RWPE2 (cell line): ENCODE results near the gene BCL2L11.

ENCODE experiments used
- ATAC-seq: fragments of 200-7000 bp; cut with Tn5 transposase; 3 replicates; pipeline ENCODE4 v1.9.1; 2021; ENCODE audit warnings: low read depth
- DNase-seq: peaks from one replicate; pipeline ENCODE4 v3.0.0-alpha.2; 2020; ENCODE audit warnings: low spot score
- H3K27ac ChIP-seq: fragments of 450-650 bp; 2 replicates; pipeline ENCODE4 v1.5.1; 2017; ENCODE audit warnings: mild to moderate bottlenecking; ENCODE audit not compliant: poor library complexity, severe bottlenecking
- H3K27me3 ChIP-seq: fragments of 250-450 bp; sonication (Bioruptor Pico); 2 replicates; pipeline ENCODE4 v1.5.1; 2021; ENCODE audit warnings: mild to moderate bottlenecking, moderate library complexity; ENCODE audit not compliant: insufficient read depth, poor library complexity, severe bottlenecking
- H3K36me3 ChIP-seq: fragments of 250-450 bp; sonication (Bioruptor Pico); 2 replicates; pipeline ENCODE4 v1.5.1; 2020; ENCODE audit warnings: low read depth, mild to moderate bottlenecking, moderate library complexity
- H3K4me1 ChIP-seq: fragments of 250-450 bp; sonication (Bioruptor Pico); 2 replicates; pipeline ENCODE4 v1.5.1; 2021; ENCODE audit warnings: mild to moderate bottlenecking, moderate library complexity; ENCODE audit not compliant: insufficient read depth, poor library complexity, severe bottlenecking
- H3K4me3 ChIP-seq: fragments of 250-450 bp; sonication (Bioruptor Pico); 2 replicates; pipeline ENCODE4 v1.5.1; 2021; ENCODE audit warnings: mild to moderate bottlenecking, moderate library complexity; ENCODE audit not compliant: severe bottlenecking
- H3K9me3 ChIP-seq: fragments of 250-450 bp; sonication (Bioruptor Pico); 2 replicates; pipeline ENCODE4 v1.5.1; 2021; ENCODE audit warnings: mild to moderate bottlenecking, moderate library complexity; ENCODE audit not compliant: severe bottlenecking
- CTCF ChIP-seq: fragments of 450-650 bp; IDR thresholded peaks from one replicate; pipeline ENCODE4 v1.5.1; 2017; ENCODE audit warnings: mild to moderate bottlenecking, moderate library complexity; ENCODE audit not compliant: poor library complexity, severe bottlenecking

The BCL2L11 gene

GRCh38 chr2:111186933-111187332 lies 66.2 kb downstream of the BCL2L11 start:
- Histone ChIP-seq H3K36me3 (no peaks in the 10 kb centered on the region), H3K27me3 (no peaks in the 10 kb centered on the region)
- no peak for ATAC-seq

GRCh38 chr2:111188681-111189080 lies 68.0 kb downstream of the BCL2L11 start:
- Histone ChIP-seq H3K27me3 (no peaks in the 10 kb centered on the region), H3K27ac (no peak overlapping the region), H3K36me3 (no peaks in the 10 kb centered on the region), H3K4me1 (no peaks in the 10 kb centered on the region), H3K9me3 (no peaks in the 10 kb centered on the region), H3K4me3 (no peak overlapping the region)
- DNase-seq (no peak), ATAC-seq (no peak)
- TF ChIP-seq CTCF: no peak

More at GRCh38 chr2:111186933-111187332, 66.2 kb downstream of the BCL2L11 start:
- no peak overlapping the region for H3K4me3 ChIP-seq
- no peak overlapping the region for H3K27ac ChIP-seq
- H3K4me1 ChIP-seq: no peaks in the 10 kb centered on the region
- H3K9me3 ChIP-seq: no peaks in the 10 kb centered on the region
- DNase-seq: no peak
- no peak for TF ChIP-seq CTCF

- no peak for TF ChIP-seq CTCF
- no peak overlapping the region for H3K4me3 ChIP-seq
- H3K36me3 ChIP-seq: no peaks in the 10 kb centered on the region
- no peak overlapping the region for H3K27ac ChIP-seq
- no peaks in the 10 kb centered on the region for H3K4me1 ChIP-seq
- H3K9me3 ChIP-seq: no peaks in the 10 kb centered on the region
- ATAC-seq: no peak
- H3K27me3 ChIP-seq: no peaks in the 10 kb centered on the region
- DNase-seq: no peak
These were observed 68.4 kb downstream of the BCL2L11 start for GRCh38 chr2:111189106-111189505.

- Histone ChIP-seq H3K36me3 (no peaks in the 10 kb centered on the region), H3K9me3 (no peaks in the 10 kb centered on the region), H3K27ac (no peak overlapping the region), H3K4me1 (no peaks in the 10 kb centered on the region), H3K27me3 (no peaks in the 10 kb centered on the region), H3K4me3 (no peak overlapping the region)
- ATAC-seq (no peak), DNase-seq (no peak)
- no peak for TF ChIP-seq CTCF
These were observed 70.3 kb downstream of the BCL2L11 start for GRCh38 chr2:111190816-111191540.

GRCh38 chr2:111191877-111192276 lies 71.2 kb downstream of the BCL2L11 start:
- H3K4me1 ChIP-seq: no peaks in the 10 kb centered on the region
- no peak for TF ChIP-seq CTCF

More at GRCh38 chr2:111191877-111192276, 71.2 kb downstream of the BCL2L11 start:
- DNase-seq: no peak
- Histone ChIP-seq H3K9me3 (no peaks in the 10 kb centered on the region), H3K4me3 (no peak overlapping the region), H3K36me3 (no peaks in the 10 kb centered on the region), H3K27ac (no peak overlapping the region), H3K27me3 (no peaks in the 10 kb centered on the region)
- ATAC-seq: no peak
